OCI-LY7 (cell line): Measurements from ENCODE around the gene ZBED1. TPM values are rescaled to one million over a fixed set of nuclear protein-coding genes. Genes with fewer than 3 reads are reported as not detected.
A peak's percentile ranks its signal among the peaks of the same experiment; 100 is the strongest.

Experiments used
- BruUV-seq: library from RNA; stranded (reverse); fragments of 400-500 nt; replicated peaks from 2 replicates; lab custom pipeline; 2021; lab: Mats Ljungman, UMichigan
- CTCF ChIA-PET: fragments of 300-600 bp; sonication (Branson Sonifier 250); formaldehyde crosslinking; loops from one replicate; lab custom pipeline; 2022; ENCODE audit warnings: antibody characterized with exemption; ENCODE audit not compliant: unreplicated experiment; lab: Charles Lee
- POLR2A ChIA-PET: fragments of 300-600 bp; sonication (Branson Sonifier 250); formaldehyde crosslinking; loops from one replicate; lab custom pipeline; 2022; ENCODE audit warnings: antibody characterized with exemption; lab: Charles Lee
- DNase-seq: peaks from one replicate; pipeline ENCODE4 v3.0.0-alpha.2; 2015; ENCODE audit warnings: low spot score
- H2AFZ ChIP-seq: fragments of 200-600 bp; sonication (generic), shearing (Covaris generic); 2 replicates; pipeline ENCODE4 v1.6.1; 2014; ENCODE audit warnings: mild to moderate bottlenecking, antibody characterized with exemption, low read length, moderate library complexity
- H3K27ac ChIP-seq: fragments of 200-600 bp; sonication (generic); 2 replicates; pipeline ENCODE4 v1.5.1; 2014; ENCODE audit warnings: mixed run types, low read depth, mild to moderate bottlenecking, moderate library complexity, low read length, inconsistent platforms; ENCODE audit not compliant: poor library complexity, severe bottlenecking
- H3K36me3 ChIP-seq: fragments of 200-600 bp; sonication (generic); 2 replicates; pipeline ENCODE4 v1.6.1; 2014; ENCODE audit warnings: mild to moderate bottlenecking, antibody characterized with exemption, low read length, moderate library complexity, mixed read lengths; ENCODE audit not compliant: insufficient read depth
- H3K4me1 ChIP-seq: fragments of 200-600 bp; sonication (generic); 2 replicates; pipeline ENCODE4 v1.5.1; 2014; ENCODE audit warnings: mild to moderate bottlenecking, low read length; ENCODE audit not compliant: insufficient read depth, poor library complexity, severe bottlenecking
- H3K4me2 ChIP-seq: fragments of 200-600 bp; sonication (generic); 2 replicates; pipeline ENCODE4 v1.6.1; 2014; ENCODE audit warnings: mild to moderate bottlenecking, low read length
- H3K4me3 ChIP-seq: fragments of 200-600 bp; sonication (generic); 2 replicates; pipeline ENCODE4 v1.5.1; 2014; ENCODE audit warnings: mild to moderate bottlenecking, low read depth, low read length; ENCODE audit not compliant: poor library complexity, severe bottlenecking
- H3K79me2 ChIP-seq: fragments of 200-600 bp; sonication (generic); 2 replicates; pipeline ENCODE4 v1.6.1; 2016; ENCODE audit warnings: low read depth, mild to moderate bottlenecking, low read length, moderate library complexity, mixed read lengths; ENCODE audit not compliant: insufficient read depth
- H3K9me2 ChIP-seq: fragments of 200-600 bp; sonication (generic); 2 replicates; pipeline ENCODE4 v1.6.1; 2016; ENCODE audit warnings: mild to moderate bottlenecking, low read length, mixed read lengths; ENCODE audit not compliant: insufficient read depth
- H3K9me3 ChIP-seq: fragments of 200-600 bp; sonication (generic); 2 replicates; pipeline ENCODE4 v1.6.1; 2014; ENCODE audit warnings: mild to moderate bottlenecking, mixed run types, low read length, mixed read lengths
- H4K20me1 ChIP-seq: fragments of 200-600 bp; sonication (generic); 2 replicates; pipeline ENCODE4 v1.6.1; 2014; ENCODE audit warnings: mild to moderate bottlenecking, antibody characterized with exemption, low read length, moderate library complexity, mixed read lengths; ENCODE audit not compliant: insufficient read depth
- EZH2phosphoT487 ChIP-seq: fragments of 200-600 bp; sonication (generic); IDR thresholded peaks from 2 replicates; pipeline ENCODE4 v1.6.1; 2018; ENCODE audit warnings: low read depth, borderline replicate concordance, mild to moderate bottlenecking, mixed run types, antibody characterized with exemption, low read length, moderate library complexity, mixed read lengths
- intact Hi-C: fragments of 100-400 bp; cut with micrococcal nuclease; formaldehyde crosslinking; loops from one replicate; pipeline ENCODE4 v1.10.0; 2022; ENCODE audit not compliant: unreplicated experiment
- total RNA-seq, 2 experiments: library from RNA; depleted of rRNA in 1 of 2; stranded (reverse); fragments of >200 nt in 1 of 2; shearing (Covaris generic) in 1 of 2; gene quantifications; 2 replicates each; pipeline ENCODE4 v1.2.3, GENCODE V29; 2014 to 2022
- TF ChIP-seq, protein P1 (sequence below): fragments of 200-600 bp; sonication (generic); conservative IDR thresholded peaks from 2 replicates; pipeline ENCODE4 v1.5.1; 2014; ENCODE audit warnings: mild to moderate bottlenecking, antibody characterized with exemption, low read length, moderate library complexity, mixed read lengths

The ZBED1 gene
- total RNA-seq, 2 experiments from 2014 or later, result 57.6 to 58.7 TPM

GRCh38 chrX:2533424-2533823 is 32.6 kb upstream of the ZBED1 start:
- Histone ChIP-seq H3K79me2 (no peaks in the 10 kb centered on the region), H3K4me3 (no peak overlapping the region), H3K9me2 (no peaks in the 10 kb centered on the region), H3K36me3 (no peaks in the 10 kb centered on the region), H3K9me3 (no peaks in the 10 kb centered on the region), H3K27ac (no peak overlapping the region), H4K20me1 (no peaks in the 10 kb centered on the region), H3K4me1 (peaks cover 11% of the 10 kb centered on the region), H2AFZ (peak overlapping the region; percentile 2; the same call in 1 of the 2 replicates), H3K4me2 (no peak overlapping the region)
- no TSS peak for BruUV-seq
- intact Hi-C loops, result no loop called here
- TF ChIP-seq EZH2phosphoT487, result no peak
- ChIA-PET POLR2A (no interaction called here), CTCF (no interaction called here)
- no peak for DNase-seq

GRCh38 chrX:2526390-2526789 is 25.6 kb upstream of the ZBED1 start:
- TF ChIP-seq, protein P1, sequence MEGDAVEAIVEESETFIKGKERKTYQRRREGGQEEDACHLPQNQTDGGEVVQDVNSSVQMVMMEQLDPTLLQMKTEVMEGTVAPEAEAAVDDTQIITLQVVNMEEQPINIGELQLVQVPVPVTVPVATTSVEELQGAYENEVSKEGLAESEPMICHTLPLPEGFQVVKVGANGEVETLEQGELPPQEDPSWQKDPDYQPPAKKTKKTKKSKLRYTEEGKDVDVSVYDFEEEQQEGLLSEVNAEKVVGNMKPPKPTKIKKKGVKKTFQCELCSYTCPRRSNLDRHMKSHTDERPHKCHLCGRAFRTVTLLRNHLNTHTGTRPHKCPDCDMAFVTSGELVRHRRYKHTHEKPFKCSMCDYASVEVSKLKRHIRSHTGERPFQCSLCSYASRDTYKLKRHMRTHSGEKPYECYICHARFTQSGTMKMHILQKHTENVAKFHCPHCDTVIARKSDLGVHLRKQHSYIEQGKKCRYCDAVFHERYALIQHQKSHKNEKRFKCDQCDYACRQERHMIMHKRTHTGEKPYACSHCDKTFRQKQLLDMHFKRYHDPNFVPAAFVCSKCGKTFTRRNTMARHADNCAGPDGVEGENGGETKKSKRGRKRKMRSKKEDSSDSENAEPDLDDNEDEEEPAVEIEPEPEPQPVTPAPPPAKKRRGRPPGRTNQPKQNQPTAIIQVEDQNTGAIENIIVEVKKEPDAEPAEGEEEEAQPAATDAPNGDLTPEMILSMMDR, result no peak
- TF ChIP-seq EZH2phosphoT487, result no peak
- H3K4me3 ChIP-seq, result no peak overlapping the region
- H3K36me3 ChIP-seq, result no peaks in the 10 kb centered on the region
- H3K9me3 ChIP-seq, result no peaks in the 10 kb centered on the region
- no peaks in the 10 kb centered on the region for H3K9me2 ChIP-seq
- no peaks in the 10 kb centered on the region for H3K79me2 ChIP-seq
- no peak overlapping the region for H3K4me2 ChIP-seq
- POLR2A ChIA-PET, result no interaction called here
- CTCF ChIA-PET, result no interaction called here
- 0 out of 2 replicates have a peak overlapping the region, but pooled peaks have one; percentile 28 for H2AFZ ChIP-seq
- no peaks in the 10 kb centered on the region for H4K20me1 ChIP-seq
- H3K4me1 ChIP-seq, result peaks cover 15% of the 10 kb centered on the region
- intact Hi-C loops, result no loop called here
- H3K27ac ChIP-seq, result no peak overlapping the region
- DNase-seq, result no peak
- no TSS peak for BruUV-seq

DNA sequence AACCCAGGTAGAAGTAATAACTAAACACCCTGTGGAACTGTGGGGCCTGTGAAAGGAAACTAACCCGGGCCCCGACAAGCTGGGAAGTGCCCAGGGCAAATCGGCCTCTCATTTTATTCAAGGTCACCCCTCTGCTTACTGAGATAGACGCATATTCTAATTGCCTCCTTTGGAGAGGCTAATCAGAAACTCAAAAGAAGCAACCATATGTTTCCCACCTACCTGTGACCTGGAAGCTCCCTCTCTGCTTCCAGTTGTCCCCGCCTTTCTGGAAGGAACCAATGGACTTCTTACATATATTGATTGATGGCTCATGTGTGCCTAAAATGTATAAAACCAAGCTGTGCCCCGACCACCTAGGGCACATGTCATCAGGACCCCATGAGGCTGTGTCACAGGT is 23.1 kb upstream of the ZBED1 start:
- no peak for TF ChIP-seq EZH2phosphoT487
- TF ChIP-seq, protein P1, result no peak
- Histone ChIP-seq H3K9me3 (no peaks in the 10 kb centered on the region), H3K4me3 (no peak overlapping the region), H3K4me1 (peaks cover 26% of the 10 kb centered on the region), H4K20me1 (no peaks in the 10 kb centered on the region), H3K36me3 (no peaks in the 10 kb centered on the region), H3K4me2 (no peak overlapping the region), H2AFZ (no peak overlapping the region), H3K79me2 (no peaks in the 10 kb centered on the region), H3K9me2 (no peaks in the 10 kb centered on the region), H3K27ac (no peak overlapping the region)
- no TSS peak for BruUV-seq
- ChIA-PET CTCF (no interaction called here), POLR2A (no interaction called here)
- intact Hi-C loops, result no loop called here
- no peak for DNase-seq
